H9 (cell line): ENCODE results near the gene SARS1. TPM values are rescaled to one million over a fixed set of nuclear protein-coding genes. Genes with fewer than 3 reads are reported as not detected.

Experiments
- DNase-seq: peaks from one replicate; pipeline ENCODE4 v3.0.0-alpha.2; 2017
- H2AFZ ChIP-seq: one replicate; pipeline ENCODE4 v1.6.1; 2013; ENCODE audit warnings: mild to moderate bottlenecking, low read length, control low read depth, moderate library complexity
- H2AK5ac ChIP-seq: 2 replicates; pipeline ENCODE4 v1.6.1; 2013; ENCODE audit warnings: low read length, control low read depth, mixed read lengths; ENCODE audit not compliant: insufficient read length
- H2BK120ac ChIP-seq: one replicate; pipeline ENCODE4 v1.6.1; 2013; ENCODE audit warnings: low read depth, mild to moderate bottlenecking, low read length, control low read depth, inconsistent platforms; ENCODE audit not compliant: poor library complexity, severe bottlenecking
- H2BK12ac ChIP-seq: 2 replicates; pipeline ENCODE4 v1.6.1; 2013; ENCODE audit warnings: low read length, control low read depth, mixed read lengths, low read depth; ENCODE audit not compliant: insufficient read length
- H2BK15ac ChIP-seq: 2 replicates; pipeline ENCODE4 v1.6.1; 2013; ENCODE audit warnings: low read depth, low read length, control low read depth
- H2BK20ac ChIP-seq: one replicate; pipeline ENCODE4 v1.6.1; 2013; ENCODE audit warnings: low read depth, mild to moderate bottlenecking, low read length, control low read depth, inconsistent platforms; ENCODE audit not compliant: poor library complexity, severe bottlenecking
- H2BK5ac ChIP-seq: 2 replicates; pipeline ENCODE4 v1.6.1; 2013; ENCODE audit warnings: low read length, control low read depth, mixed read lengths; ENCODE audit not compliant: insufficient read length
- H3K14ac ChIP-seq: 2 replicates; pipeline ENCODE4 v1.6.1; 2013; ENCODE audit warnings: low read length, control low read depth; ENCODE audit not compliant: insufficient read depth
- H3K18ac ChIP-seq: 2 replicates; pipeline ENCODE4 v1.6.1; 2013; ENCODE audit warnings: low read depth, mild to moderate bottlenecking, mixed read lengths, low read length, control low read depth; ENCODE audit not compliant: insufficient read length
- H3K23ac ChIP-seq: 2 replicates; pipeline ENCODE4 v1.6.1; 2013; ENCODE audit warnings: low read length, control low read depth, mixed read lengths, low read depth; ENCODE audit not compliant: insufficient read length
- H3K23me2 ChIP-seq: 2 replicates; pipeline ENCODE4 v1.6.1; 2013; ENCODE audit warnings: low read depth, mild to moderate bottlenecking, mixed read lengths, low read length, control low read depth; ENCODE audit not compliant: insufficient read length, poor library complexity, severe bottlenecking
- H3K27ac ChIP-seq: 2 replicates; pipeline ENCODE4 v1.5.1; 2013; ENCODE audit warnings: low read length, control low read depth, mixed read lengths, low read depth; ENCODE audit not compliant: insufficient read length
- H3K27me3 ChIP-seq: 2 replicates; pipeline ENCODE4 v1.6.1; 2013; ENCODE audit warnings: low read length, control low read depth, inconsistent platforms; ENCODE audit not compliant: insufficient read depth
- H3K4ac ChIP-seq: 2 replicates; pipeline ENCODE4 v1.6.1; 2013; ENCODE audit warnings: low read depth, mild to moderate bottlenecking, control low read depth, inconsistent platforms, low read length, moderate library complexity
- H3K4me1 ChIP-seq: 2 replicates; pipeline ENCODE4 v1.6.1; 2013; ENCODE audit warnings: low read length, control low read depth, inconsistent platforms; ENCODE audit not compliant: insufficient read depth
- H3K4me2 ChIP-seq: 2 replicates; pipeline ENCODE4 v1.6.1; 2013; ENCODE audit warnings: low read length, control low read depth, mixed read lengths; ENCODE audit not compliant: insufficient read length, insufficient read depth
- H3K56ac ChIP-seq: 2 replicates; pipeline ENCODE4 v1.6.1; 2013; ENCODE audit warnings: low read depth, mild to moderate bottlenecking, mixed read lengths, low read length, control low read depth; ENCODE audit not compliant: insufficient read length
- H3K79me1 ChIP-seq: 2 replicates; pipeline ENCODE4 v1.6.1; 2013; ENCODE audit warnings: low read depth, mild to moderate bottlenecking, moderate library complexity, low read length, control low read depth, inconsistent platforms; ENCODE audit not compliant: insufficient read depth, poor library complexity, severe bottlenecking
- H3K79me2 ChIP-seq: 2 replicates; pipeline ENCODE4 v1.6.1; 2013; ENCODE audit warnings: low read length, control low read depth, inconsistent platforms; ENCODE audit not compliant: insufficient read depth
- H3K9ac ChIP-seq: 2 replicates; pipeline ENCODE4 v1.6.1; 2013; ENCODE audit warnings: low read length, control low read depth, mixed read lengths; ENCODE audit not compliant: insufficient read length; ENCODE audit errors: extremely low read depth
- H3K9me3 ChIP-seq: one replicate; pipeline ENCODE4 v1.6.1; 2013; ENCODE audit warnings: low read depth, low read length, inconsistent platforms; ENCODE audit not compliant: control insufficient read depth
- H3T11ph ChIP-seq: one replicate; pipeline ENCODE4 v1.6.1; 2013; ENCODE audit warnings: mild to moderate bottlenecking, low read length, control low read depth, inconsistent platforms
- H4K20me1 ChIP-seq: one replicate; pipeline ENCODE4 v1.6.1; 2013; ENCODE audit not compliant: control insufficient read depth, insufficient read length, insufficient read depth
- H4K5ac ChIP-seq: 2 replicates; pipeline ENCODE4 v1.6.1; 2013; ENCODE audit warnings: low read depth, mild to moderate bottlenecking, mixed read lengths, low read length, control low read depth; ENCODE audit not compliant: insufficient read length
- H4K8ac ChIP-seq: replicated peaks from 2 replicates; pipeline ENCODE4 v1.6.1; 2013; ENCODE audit warnings: low read length, control low read depth, mixed read lengths, low read depth; ENCODE audit not compliant: insufficient read length
- H4K91ac ChIP-seq: 2 replicates; pipeline ENCODE4 v1.6.1; 2013; ENCODE audit warnings: low read depth, mild to moderate bottlenecking, moderate library complexity, mixed read lengths, low read length, control low read depth; ENCODE audit not compliant: insufficient read length
- H3K27ac Mint-ChIP-seq, 3 experiments: 2 replicates in 2 of 3; 3 replicates in 1 of 3; pipeline ENCODE4 v1.8.0; 2020 to 2021; ENCODE audit warnings: mixed read lengths in 3 of 3, mild to moderate bottlenecking in 1 of 3, moderate library complexity in 1 of 3
- H3K27me3 Mint-ChIP-seq: 2 replicates; pipeline ENCODE4 v1.8.0; 2021; ENCODE audit warnings: low read depth, mild to moderate bottlenecking, moderate library complexity, mixed read lengths
- H3K36me3 Mint-ChIP-seq, 3 experiments: 2 replicates in 2 of 3; 3 replicates in 1 of 3; pipeline ENCODE4 v1.8.0; 2020 to 2021; ENCODE audit warnings: low read depth in 3 of 3, mixed read lengths in 3 of 3; ENCODE audit not compliant: insufficient read depth in 1 of 3
- H3K4me1 Mint-ChIP-seq, 2 experiments: 2 replicates each; pipeline ENCODE4 v1.8.0; 2020; ENCODE audit warnings: mixed read lengths in 2 of 2
- H3K4me3 Mint-ChIP-seq, 2 experiments: 2 replicates in 1 of 2; 3 replicates in 1 of 2; pipeline ENCODE4 v1.8.0; 2020 to 2021; ENCODE audit warnings: mild to moderate bottlenecking in 2 of 2, mixed read lengths in 2 of 2, moderate library complexity in 1 of 2
- H3K9me3 Mint-ChIP-seq, 2 experiments: 2 replicates in 1 of 2; 3 replicates in 1 of 2; pipeline ENCODE4 v1.8.0; 2020; ENCODE audit warnings: mild to moderate bottlenecking in 2 of 2, mixed read lengths in 2 of 2, moderate library complexity in 1 of 2
- WGBS: extraction: QIAGEN DNeasy Blood & Tissue Kit; methylation state at CpG from one replicate; pipeline ENCODE4 v1.1.7; 2013; ENCODE audit warnings: missing lambda C conversion rate, low lambda C conversion rate, mixed read lengths; ENCODE audit not compliant: insufficient read length; ENCODE audit errors: extremely low coverage; 5-methylcytosine and 5-hydroxymethylcytosine counted together
- total RNA-seq: library from RNA; stranded (reverse); gene quantifications from 2 replicates; pipeline ENCODE4 v1.2.1, GENCODE V29; 2021
- TF ChIP-seq, protein P1 (sequence below): fragments of 200-600 bp; sonication (generic); conservative IDR thresholded peaks from 3 replicates; pipeline ENCODE4 v1.8.0; 2021; ENCODE audit warnings: antibody characterized with exemption, mild to moderate bottlenecking

The SARS1 gene
- total RNA-seq, 1 experiment from 2014 or later = 139 TPM

DNA sequence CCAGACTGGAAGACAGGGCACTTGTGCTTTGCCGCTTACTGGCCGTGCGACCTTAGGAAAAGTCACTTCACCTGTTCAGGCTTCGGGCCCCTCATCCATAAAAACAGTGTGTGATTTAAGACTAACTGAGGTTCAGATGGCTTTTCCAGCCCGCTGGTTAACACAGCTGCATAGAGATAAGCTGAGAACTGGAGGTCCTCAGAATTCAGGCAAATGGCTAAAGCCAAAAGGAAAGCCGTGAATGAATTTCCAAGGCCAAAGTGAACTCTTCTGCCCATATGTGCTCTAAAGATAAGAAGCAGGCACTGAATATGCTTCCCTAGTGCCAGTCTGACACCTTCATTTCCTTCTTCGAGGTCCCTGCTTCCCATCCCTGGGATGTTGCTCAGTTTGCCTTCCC lies 23.5 kb upstream of the SARS1 start:
- H3K27ac Mint-ChIP-seq = no peak overlapping the region
- Histone ChIP-seq H3K79me1 (no peaks in the 10 kb centered on the region), H2BK20ac (no peak overlapping the region), H3K4ac (no peak overlapping the region), H3K27ac (no peak overlapping the region), H4K5ac (no peak overlapping the region), H4K91ac (no peak overlapping the region), H3K4me2 (no peak overlapping the region), H4K8ac (no peak overlapping the region), H3K4me1 (no peaks in the 10 kb centered on the region), H3K56ac (no peak overlapping the region), H2BK120ac (no peak overlapping the region), H2AK5ac (no peak overlapping the region), H3K14ac (no peak overlapping the region), H3K27me3 (no peaks in the 10 kb centered on the region), H2BK12ac (no peak overlapping the region), H3T11ph (no peak overlapping the region), H3K9ac (no peak overlapping the region), H3K18ac (no peak overlapping the region), H4K20me1 (no peaks in the 10 kb centered on the region), H3K79me2 (no peaks in the 10 kb centered on the region), H2BK5ac (no peak overlapping the region), H2AFZ (no peak overlapping the region), H2BK15ac (no peak overlapping the region), H3K23ac (no peak overlapping the region), H3K23me2 (no peaks in the 10 kb centered on the region), H3K9me3 (no peaks in the 10 kb centered on the region)
- peaks cover 16 to 22% of the 10 kb centered on the region in 2 experiments for H3K4me1 Mint-ChIP-seq
- no peaks in the 10 kb centered on the region for H3K9me3 Mint-ChIP-seq
- H3K36me3 Mint-ChIP-seq = no peaks in the 10 kb centered on the region
- no CpG with 5 or more reads among the region's 7 CpGs for WGBS
- DNase-seq = no peak
- H3K4me3 Mint-ChIP-seq = no peak overlapping the region
- peaks cover 7% of the 10 kb centered on the region for H3K27me3 Mint-ChIP-seq
- TF ChIP-seq, protein P1, sequence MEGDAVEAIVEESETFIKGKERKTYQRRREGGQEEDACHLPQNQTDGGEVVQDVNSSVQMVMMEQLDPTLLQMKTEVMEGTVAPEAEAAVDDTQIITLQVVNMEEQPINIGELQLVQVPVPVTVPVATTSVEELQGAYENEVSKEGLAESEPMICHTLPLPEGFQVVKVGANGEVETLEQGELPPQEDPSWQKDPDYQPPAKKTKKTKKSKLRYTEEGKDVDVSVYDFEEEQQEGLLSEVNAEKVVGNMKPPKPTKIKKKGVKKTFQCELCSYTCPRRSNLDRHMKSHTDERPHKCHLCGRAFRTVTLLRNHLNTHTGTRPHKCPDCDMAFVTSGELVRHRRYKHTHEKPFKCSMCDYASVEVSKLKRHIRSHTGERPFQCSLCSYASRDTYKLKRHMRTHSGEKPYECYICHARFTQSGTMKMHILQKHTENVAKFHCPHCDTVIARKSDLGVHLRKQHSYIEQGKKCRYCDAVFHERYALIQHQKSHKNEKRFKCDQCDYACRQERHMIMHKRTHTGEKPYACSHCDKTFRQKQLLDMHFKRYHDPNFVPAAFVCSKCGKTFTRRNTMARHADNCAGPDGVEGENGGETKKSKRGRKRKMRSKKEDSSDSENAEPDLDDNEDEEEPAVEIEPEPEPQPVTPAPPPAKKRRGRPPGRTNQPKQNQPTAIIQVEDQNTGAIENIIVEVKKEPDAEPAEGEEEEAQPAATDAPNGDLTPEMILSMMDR = no peak
